ENCODE data around the gene ABHD5. TPM values are rescaled to one million over a fixed set of nuclear protein-coding genes. Genes with fewer than 3 reads are reported as not detected.

Gene ABHD5
- polyA plus RNA-seq, 1 donor from 2014 or later = 7.4 TPM

DNA sequence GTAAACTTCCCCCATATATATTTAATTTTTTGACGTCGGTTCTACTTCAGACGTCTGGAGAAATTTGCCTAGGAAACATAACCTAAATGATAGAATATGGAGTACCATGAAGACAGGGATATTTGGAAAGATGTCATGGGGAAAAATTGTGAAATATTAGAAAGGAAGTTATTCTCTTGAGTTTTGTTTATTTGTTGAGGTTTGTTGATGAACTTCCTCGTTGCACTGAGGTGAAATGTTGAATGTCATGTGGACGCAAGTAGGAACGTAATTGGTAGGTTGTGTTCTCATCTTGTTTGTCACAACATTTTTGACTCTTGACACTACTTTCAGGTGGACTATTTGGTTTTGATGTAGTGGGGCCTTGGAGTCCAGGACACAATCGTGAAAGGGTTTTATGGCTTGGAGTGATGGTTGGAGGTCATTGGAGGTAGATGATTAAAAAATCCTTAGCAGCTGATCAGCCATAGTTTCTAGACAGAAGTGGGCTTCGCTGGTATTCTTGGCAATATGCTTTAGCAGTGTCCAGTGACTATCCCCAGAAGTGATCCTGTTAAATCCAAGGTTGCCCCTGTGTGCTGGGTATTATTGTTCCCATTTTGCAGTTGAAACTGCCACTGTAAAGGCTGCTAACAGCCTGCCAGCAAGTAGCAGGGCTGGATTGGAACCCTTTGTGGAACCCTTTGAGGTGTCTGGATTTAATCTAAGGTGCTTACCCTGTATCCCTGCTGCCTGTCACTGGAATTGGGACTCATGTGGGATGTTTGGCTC is 1.5 kb downstream of the ABHD5 start:
- peaks cover 22 to 35% (median 31%) of the 10 kb centered on the region in 3 donors for H3K4me1 Mint-ChIP-seq
- peaks cover 2% of the 10 kb centered on the region for H3K36me3 Mint-ChIP-seq
- no peaks in the 10 kb centered on the region for H3K27me3 Mint-ChIP-seq
- peak overlapping the region; percentile 17 to 81 (median 75) for H3K27ac Mint-ChIP-seq
- H3K9me3 Mint-ChIP-seq = no peaks in the 10 kb centered on the region
- peak overlapping the region; percentile 87 to 93 (median 89) for H3K4me3 Mint-ChIP-seq

DNA sequence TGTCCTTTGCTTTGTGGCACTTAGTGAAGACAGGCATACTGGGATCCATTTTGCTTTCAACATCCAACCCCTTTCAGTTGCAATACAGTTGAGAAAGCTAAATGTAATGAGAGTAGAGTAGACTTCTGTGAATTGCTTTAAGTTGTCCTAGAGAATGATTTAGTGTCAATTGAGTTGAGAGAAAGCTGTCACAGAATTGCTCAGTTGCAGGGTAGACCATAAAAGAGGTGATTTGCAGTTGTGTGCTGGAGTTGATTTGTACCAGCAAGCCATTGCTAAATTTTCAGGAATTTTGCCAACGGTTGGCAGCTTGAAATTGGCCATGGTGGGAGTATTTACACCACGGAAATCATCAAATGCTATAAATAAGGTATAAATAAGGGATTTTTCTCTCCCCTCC is 2.2 kb downstream of the ABHD5 start:
- Mint-ChIP-seq H3K27me3 (no peaks in the 10 kb centered on the region), H3K4me3 (peak overlapping the region in 1 of 4 donors; percentile 88), H3K4me1 (peaks cover 22 to 35% (median 31%) of the 10 kb centered on the region in 3 donors), H3K27ac (peak overlapping the region in 1 of 3 donors; percentile 76), H3K36me3 (peaks cover 2% of the 10 kb centered on the region), H3K9me3 (no peaks in the 10 kb centered on the region)

- Mint-ChIP-seq H3K27me3 (no peaks in the 10 kb centered on the region), H3K9me3 (no peaks in the 10 kb centered on the region), H3K27ac (peak overlapping the region in 2 of 3 donors; percentile 19 to 76), H3K4me3 (peak overlapping the region in 3 of 4 donors; percentile 32 to 88 (median 44)), H3K4me1 (peaks cover 22 to 38% (median 31%) of the 10 kb centered on the region in 3 donors), H3K36me3 (peaks cover 2% of the 10 kb centered on the region)
Measured at GRCh38 chr3:43693594-43693993, 2.9 kb downstream of the ABHD5 start.

DNA sequence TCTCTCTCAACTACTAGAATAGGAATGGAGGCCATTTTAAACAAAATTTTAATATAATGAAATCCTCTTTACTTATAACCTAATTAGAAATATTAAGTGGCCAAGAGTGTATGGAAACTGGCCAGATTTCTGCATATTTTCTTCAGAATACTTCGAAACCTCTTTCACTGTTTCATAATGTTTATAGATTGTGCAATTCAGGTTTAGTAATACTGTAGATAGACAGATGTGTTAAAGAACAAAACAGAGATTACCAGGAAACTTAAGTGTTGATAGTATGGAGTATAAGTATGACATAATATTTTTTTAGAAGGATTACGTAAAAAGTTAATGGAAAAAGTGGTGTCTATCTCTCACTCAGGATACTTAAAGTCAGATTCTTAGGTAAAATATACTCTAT is 4.7 kb downstream of the ABHD5 start:
- Mint-ChIP-seq H3K4me3 (no peak overlapping the region), H3K27ac (no peak overlapping the region), H3K27me3 (no peaks in the 10 kb centered on the region), H3K4me1 (peaks cover 28 to 44% (median 36%) of the 10 kb centered on the region in 3 donors), H3K36me3 (peaks cover 4% of the 10 kb centered on the region), H3K9me3 (no peaks in the 10 kb centered on the region)

- Mint-ChIP-seq H3K4me1 (peaks cover 28 to 44% (median 33%) of the 10 kb centered on the region in 3 donors), H3K9me3 (no peaks in the 10 kb centered on the region), H3K27me3 (no peaks in the 10 kb centered on the region), H3K27ac (no peak overlapping the region), H3K36me3 (peaks cover 4% of the 10 kb centered on the region), H3K4me3 (no peak overlapping the region)
Measured at GRCh38 chr3:43695863-43696262, 5.1 kb downstream of the ABHD5 start.

GRCh38 chr3:43696441-43696840 is 5.7 kb downstream of the ABHD5 start:
- no peak overlapping the region for H3K27ac Mint-ChIP-seq
- H3K4me1 Mint-ChIP-seq = peaks cover 28 to 44% (median 33%) of the 10 kb centered on the region in 3 donors
- no peaks in the 10 kb centered on the region for H3K9me3 Mint-ChIP-seq
- H3K36me3 Mint-ChIP-seq = peaks cover 4% of the 10 kb centered on the region
- no peak overlapping the region for H3K4me3 Mint-ChIP-seq
- no peaks in the 10 kb centered on the region for H3K27me3 Mint-ChIP-seq

GRCh38 chr3:43696881-43697280 is 6.1 kb downstream of the ABHD5 start:
- peaks cover 4% of the 10 kb centered on the region for H3K36me3 Mint-ChIP-seq
- H3K4me3 Mint-ChIP-seq = no peak overlapping the region
- peaks cover 24 to 40% (median 29%) of the 10 kb centered on the region in 3 donors for H3K4me1 Mint-ChIP-seq
- H3K27ac Mint-ChIP-seq = no peak overlapping the region
- H3K9me3 Mint-ChIP-seq = no peaks in the 10 kb centered on the region
- no peaks in the 10 kb centered on the region for H3K27me3 Mint-ChIP-seq

- Mint-ChIP-seq H3K27me3 (no peaks in the 10 kb centered on the region), H3K27ac (no peak overlapping the region), H3K36me3 (peaks cover 7% of the 10 kb centered on the region), H3K4me1 (peaks cover 25 to 29% (median 26%) of the 10 kb centered on the region in 3 donors), H3K4me3 (peak overlapping the region in 1 of 4 donors; percentile 23), H3K9me3 (no peaks in the 10 kb centered on the region)
Measured at GRCh38 chr3:43699864-43700263, 9.1 kb downstream of the ABHD5 start.

- peaks cover 5% of the 10 kb centered on the region for H3K36me3 Mint-ChIP-seq
- H3K4me3 Mint-ChIP-seq = peak overlapping the region; percentile 3 to 93 (median 50)
- H3K27ac Mint-ChIP-seq = peak overlapping the region in 1 of 3 donors; percentile 18
- H3K9me3 Mint-ChIP-seq = no peaks in the 10 kb centered on the region
- H3K27me3 Mint-ChIP-seq = no peaks in the 10 kb centered on the region
- H3K4me1 Mint-ChIP-seq = peaks cover 16 to 20% (median 20%) of the 10 kb centered on the region in 3 donors
Measured at GRCh38 chr3:43704697-43705096, 14.0 kb downstream of the ABHD5 start.

GRCh38 chr3:43706342-43706741 is 15.6 kb downstream of the ABHD5 start:
- no peaks in the 10 kb centered on the region for H3K27me3 Mint-ChIP-seq
- H3K36me3 Mint-ChIP-seq = peaks cover 5% of the 10 kb centered on the region
- H3K27ac Mint-ChIP-seq = no peak overlapping the region
- H3K4me1 Mint-ChIP-seq = peaks cover 10 to 19% (median 15%) of the 10 kb centered on the region in 3 donors
- no peaks in the 10 kb centered on the region for H3K9me3 Mint-ChIP-seq
- no peak overlapping the region for H3K4me3 Mint-ChIP-seq

GRCh38 chr3:43707266-43707665 is 16.5 kb downstream of the ABHD5 start:
- H3K27me3 Mint-ChIP-seq = no peaks in the 10 kb centered on the region
- no peaks in the 10 kb centered on the region for H3K9me3 Mint-ChIP-seq
- peaks cover 10 to 19% (median 15%) of the 10 kb centered on the region in 3 donors for H3K4me1 Mint-ChIP-seq
- H3K36me3 Mint-ChIP-seq = peaks cover 6% of the 10 kb centered on the region
- no peak overlapping the region for H3K27ac Mint-ChIP-seq
- no peak overlapping the region for H3K4me3 Mint-ChIP-seq

DNA sequence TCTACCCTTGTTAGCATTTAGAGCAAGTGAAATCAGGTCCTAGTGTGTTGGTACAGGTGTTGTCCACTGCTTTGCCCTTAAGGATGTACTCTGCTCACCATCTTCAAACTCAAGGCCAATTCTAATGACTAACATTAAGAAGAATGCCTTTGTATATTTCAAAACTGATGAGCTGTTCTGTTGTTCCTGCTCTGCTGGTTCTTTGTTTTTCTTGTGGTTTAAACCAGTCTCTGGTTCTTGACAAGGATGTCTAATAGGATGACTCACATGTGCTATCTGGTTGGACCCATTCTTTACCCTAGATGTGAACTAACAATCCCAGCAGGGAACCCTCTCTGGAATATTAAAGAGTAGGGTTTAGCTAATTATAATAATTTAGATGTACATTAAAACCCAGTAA is 17.3 kb downstream of the ABHD5 start:
- Mint-ChIP-seq H3K4me1 (peaks cover 10 to 19% (median 15%) of the 10 kb centered on the region in 3 donors), H3K4me3 (no peak overlapping the region), H3K27ac (no peak overlapping the region), H3K36me3 (peaks cover 4% of the 10 kb centered on the region), H3K9me3 (no peaks in the 10 kb centered on the region), H3K27me3 (no peaks in the 10 kb centered on the region)

GRCh38 chr3:43709022-43709421 is 18.3 kb downstream of the ABHD5 start:
- H3K4me1 Mint-ChIP-seq = peaks cover 6 to 17% (median 15%) of the 10 kb centered on the region in 3 donors
- H3K9me3 Mint-ChIP-seq = no peaks in the 10 kb centered on the region
- H3K36me3 Mint-ChIP-seq = peaks cover 8% of the 10 kb centered on the region
- H3K27me3 Mint-ChIP-seq = no peaks in the 10 kb centered on the region
- no peak overlapping the region for H3K27ac Mint-ChIP-seq
- H3K4me3 Mint-ChIP-seq = no peak overlapping the region

DNA sequence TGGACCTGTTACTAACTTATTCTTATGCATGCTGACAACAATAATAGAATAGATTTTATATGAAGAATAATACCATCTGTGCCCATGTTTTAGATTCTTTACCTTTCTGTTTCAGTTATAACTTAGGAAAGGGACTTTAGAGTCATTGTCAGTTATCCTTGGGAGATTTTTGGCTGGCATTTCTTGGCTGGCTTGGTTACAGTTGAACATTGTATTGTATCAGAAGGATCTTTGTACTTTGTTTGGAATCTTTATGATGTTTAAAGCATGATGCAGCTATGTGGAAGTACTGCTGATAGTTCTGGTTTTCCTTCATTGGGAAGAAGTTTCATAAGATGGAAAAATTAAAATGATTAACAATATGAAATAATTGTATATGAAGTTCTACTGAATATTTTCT is 19.9 kb downstream of the ABHD5 start:
- H3K27ac Mint-ChIP-seq = no peak overlapping the region
- no peaks in the 10 kb centered on the region for H3K9me3 Mint-ChIP-seq
- H3K36me3 Mint-ChIP-seq = peaks cover 8% of the 10 kb centered on the region
- H3K27me3 Mint-ChIP-seq = no peaks in the 10 kb centered on the region
- peaks cover 0 to 8% (median 7%) of the 10 kb centered on the region in 3 donors for H3K4me1 Mint-ChIP-seq
- no peak overlapping the region for H3K4me3 Mint-ChIP-seq

GRCh38 chr3:43718296-43718695 is 27.6 kb downstream of the ABHD5 start:
- Mint-ChIP-seq H3K27me3 (no peaks in the 10 kb centered on the region), H3K4me3 (no peak overlapping the region), H3K27ac (no peak overlapping the region), H3K4me1 (no peaks in the 10 kb centered on the region), H3K36me3 (peaks cover 9% of the 10 kb centered on the region), H3K9me3 (no peaks in the 10 kb centered on the region)
